GM20431 (cell line): ENCODE results near the gene MSANTD1.
"Not testable (repeated sequence)": the region's sequence is repeated elsewhere in the genome, so short reads cannot be mapped to it uniquely, and the experiment has no call there.

ENCODE experiments used
- in situ Hi-C: fragments of 300-500 bp; cut with MseI, MboI; formaldehyde crosslinking; loops from one replicate; pipeline ENCODE4 v1.15.0; 2020; ENCODE audit warnings: low sequenced_read_pairs; ENCODE audit not compliant: unreplicated experiment

The MSANTD1 gene

DNA sequence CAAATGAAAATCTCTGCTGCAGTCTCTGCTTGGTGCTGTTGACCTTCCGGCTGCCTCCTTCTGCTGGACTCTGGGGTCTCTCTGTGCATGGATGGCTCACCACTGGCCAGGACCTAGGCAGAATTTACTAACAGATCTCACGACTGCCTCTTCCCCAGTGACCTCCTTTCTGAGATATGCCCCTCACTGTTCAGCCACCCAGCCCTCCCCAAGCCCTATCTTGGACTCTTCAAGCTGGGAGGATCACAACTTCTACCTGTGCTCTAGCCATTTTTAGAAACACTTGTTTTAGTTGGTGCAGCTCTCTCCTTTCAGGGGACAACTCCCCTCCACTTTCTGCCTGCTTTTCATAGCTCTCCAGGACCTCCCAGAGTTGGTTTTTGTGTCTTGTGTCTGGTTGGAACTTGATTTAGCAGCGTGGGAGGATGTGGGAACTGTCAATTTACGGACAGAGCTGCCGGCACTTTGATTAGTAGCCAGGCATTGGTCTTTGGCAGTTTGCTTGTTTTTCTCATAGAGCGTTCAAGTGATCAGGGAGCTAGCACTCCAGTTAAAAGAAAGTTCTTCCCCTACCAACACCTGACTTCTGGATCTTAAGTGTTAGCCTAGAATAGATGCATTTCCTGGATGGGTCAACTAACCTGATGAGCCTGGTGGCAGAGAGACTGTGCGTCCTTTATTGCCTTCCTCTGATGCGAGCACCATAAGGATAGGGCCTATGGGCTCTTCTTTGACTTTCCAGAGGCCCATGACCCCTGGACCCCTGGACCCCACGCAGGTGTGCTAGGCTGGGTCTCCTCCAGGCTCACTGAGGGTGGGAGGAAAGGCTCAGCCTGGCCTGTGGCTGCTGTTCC, 50.4 kb downstream of the MSANTD1 start:
- in situ Hi-C loops, result no loop called here

GRCh38 chr4:3299976-3300671, 51.2 kb downstream of the MSANTD1 start:
- in situ Hi-C loops, result no loop called here

- in situ Hi-C loops, result not testable (repeated sequence)
Measured at GRCh38 chr4:3300882-3301281, 51.9 kb downstream of the MSANTD1 start.

- in situ Hi-C loops, result no loop called here
Measured at GRCh38 chr4:3301450-3302172, 52.7 kb downstream of the MSANTD1 start.

DNA sequence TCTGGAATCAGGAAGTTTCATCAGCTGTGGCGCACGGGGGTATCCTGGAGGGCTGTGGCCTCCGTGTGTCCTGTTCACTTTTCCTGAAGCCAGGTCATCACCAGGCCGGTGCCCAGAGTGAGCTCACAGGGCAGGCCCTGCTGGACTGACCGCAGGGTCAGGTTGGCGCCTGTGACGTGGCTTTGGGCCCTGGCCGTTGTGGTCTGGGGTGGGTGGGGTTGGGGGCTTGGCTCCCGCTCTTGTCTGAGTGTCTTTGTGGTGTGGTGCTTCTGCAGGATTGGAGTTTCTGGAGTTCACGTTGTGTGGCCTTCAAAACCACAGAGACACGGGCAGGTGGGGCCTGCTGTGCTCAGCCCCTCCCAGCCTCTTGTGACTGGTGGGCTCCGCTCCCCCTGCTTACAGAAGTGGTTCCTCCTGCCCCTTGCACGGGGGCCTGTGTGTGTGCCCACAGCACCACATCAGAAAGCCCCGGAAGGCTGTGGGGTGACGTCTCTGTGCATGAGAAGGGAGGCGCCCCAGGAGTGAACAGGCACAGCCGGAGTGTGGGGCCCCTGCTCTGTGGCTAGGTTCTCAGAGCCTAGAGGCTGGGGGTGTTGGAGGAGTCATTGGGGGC, 53.3 kb downstream of the MSANTD1 start:
- in situ Hi-C loops, result no loop called here

- in situ Hi-C loops, result no loop called here
Measured at GRCh38 chr4:3302786-3303564, 54.0 kb downstream of the MSANTD1 start.

- in situ Hi-C loops, result no loop called here
Measured at GRCh38 chr4:3303565-3303824, 54.5 kb downstream of the MSANTD1 start.

DNA sequence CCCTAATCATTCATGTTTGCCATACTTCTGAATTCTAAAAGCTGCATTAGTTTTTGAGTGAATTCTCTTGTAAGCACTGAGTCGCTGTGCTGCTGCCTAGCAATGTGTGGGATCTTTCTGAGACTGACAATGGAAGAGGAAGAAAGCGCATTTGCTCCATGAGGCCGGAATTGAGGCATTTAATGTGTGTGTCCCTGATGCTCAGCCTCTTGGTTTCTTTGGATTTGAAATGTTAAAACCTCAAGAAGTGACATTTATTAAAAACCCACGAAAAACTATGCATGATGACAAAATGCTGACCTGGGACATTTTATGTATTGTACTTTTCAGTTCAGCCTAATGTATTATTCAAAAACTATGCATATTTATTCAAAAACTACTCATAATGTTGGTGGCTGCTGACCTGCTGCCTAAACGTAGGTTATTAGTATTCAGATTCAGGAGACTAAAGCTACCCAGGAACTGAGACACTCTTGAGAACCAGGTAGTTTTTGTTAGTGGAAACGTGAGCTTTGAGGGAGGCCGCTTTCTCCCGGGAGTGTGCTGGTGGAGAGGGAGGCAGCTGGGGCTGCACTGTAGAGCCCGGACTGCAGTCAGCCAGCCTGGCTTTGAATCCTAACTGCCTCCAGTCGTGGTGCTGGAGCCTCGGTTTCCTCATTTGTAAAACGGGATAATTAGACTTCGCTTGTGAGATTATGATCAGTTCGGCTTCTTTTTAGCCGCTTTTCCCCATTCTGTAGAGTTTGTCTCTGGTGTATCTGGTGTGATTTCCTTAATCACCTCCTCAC, 55.2 kb downstream of the MSANTD1 start:
- in situ Hi-C loops, result no loop called here

- in situ Hi-C loops, result no loop called here
Measured at GRCh38 chr4:3304831-3305609, 56.1 kb downstream of the MSANTD1 start.

- in situ Hi-C loops, result no loop called here
Measured at GRCh38 chr4:3305610-3306371, 56.8 kb downstream of the MSANTD1 start.
